ENCODE results near the gene VAV3. TPM values are rescaled to one million over a fixed set of nuclear protein-coding genes. Genes with fewer than 3 reads are reported as not detected.
A peak's percentile ranks its signal among the peaks of the same experiment; 100 is the strongest.

The VAV3 gene
- polyA plus RNA-seq, 1 of the 3 experiments (the other 2 are of a cell fraction) = not detected

GRCh38 chr1:107648071-107648470 lies 316.9 kb downstream of the VAV3 start:
- Histone ChIP-seq H3K79me2 (ENCODE audit: insufficient read depth) (no peaks in the 10 kb centered on the region), H3K27ac (ENCODE audit: low read depth in 2 of 2, low read length in 1 of 2) (peak overlapping the region in 1 of 2 experiments; percentile 80; a peak in 2 of 4 replicates), H3K27me3 (ENCODE audit: insufficient read depth) (no peaks in the 10 kb centered on the region), H3K9ac (no peak overlapping the region), H3K4me3 (ENCODE audit: low read depth in 2 of 2, low read length in 1 of 2) (no peak overlapping the region), H3K4me2 (peak overlapping the region; percentile 22; the same call in 1 of the 2 replicates), H3K36me3 (replicated peaks in 1 of 2; ENCODE audit: control insufficient read depth in 1 of 2, insufficient read depth in 2 of 2, low read length in 1 of 2) (no peaks in the 10 kb centered on the region), H4K20me1 (ENCODE audit: insufficient read depth) (no peaks in the 10 kb centered on the region), H3F3A (replicated peaks; ENCODE audit: insufficient read depth) (peaks cover 11% of the 10 kb centered on the region), H3K4me1 (ENCODE audit: control insufficient read depth in 1 of 2, insufficient read depth in 2 of 2, low read depth in 1 of 2, low read length in 1 of 2) (peaks cover 4 to 18% of the 10 kb centered on the region in 2 experiments; a peak in 3 of 4 replicates), H2AFZ (ENCODE audit: low read depth) (no peak overlapping the region), H3K9me2 (no peaks in the 10 kb centered on the region), H3K9me3 (no peaks in the 10 kb centered on the region)
- TF ChIP-seq GATA2 (CRISPR knock-in tag; IDR thresholded peaks at IDR 0.05) (no peak), RFX5 (IDR thresholded peaks at IDR 0.05; ENCODE audit: low read length) (no peak), REST (IDR thresholded peaks at IDR 0.05; ENCODE audit: low read depth, low read length) (no peak), SMC3 (IDR thresholded peaks at IDR 0.05; ENCODE audit: low read depth, low read length) (no peak), TCF12 (IDR thresholded peaks at IDR 0.05) (peak; percentile 33; the same call in 1 of the 2 replicates), CHD2 (IDR thresholded peaks at IDR 0.05; ENCODE audit: low read length, partially characterized antibody) (no peak), ZBTB33 (IDR thresholded peaks at IDR 0.05; ENCODE audit: borderline replicate concordance, low read depth) (no peak), USF2 (IDR thresholded peaks at IDR 0.05; ENCODE audit: borderline replicate concordance, low read depth, low read length) (no peak), PBX3 (IDR thresholded peaks at IDR 0.05) (peak; percentile 55), SIN3A (IDR thresholded peaks at IDR 0.05; ENCODE audit: borderline replicate concordance, low read depth, low read length) (no peak), NFIC (IDR thresholded peaks at IDR 0.05; ENCODE audit: borderline replicate concordance) (peak; percentile 58; the same call in 1 of the 2 replicates), RXRA (IDR thresholded peaks at IDR 0.05; ENCODE audit: borderline replicate concordance, low read depth) (no peak), FOSL2 (IDR thresholded peaks at IDR 0.05; ENCODE audit: borderline replicate concordance, low read depth) (peak; percentile 55; the same call in 1 of the 2 replicates), JUND (IDR thresholded peaks at IDR 0.05) (peak; percentile 47), CTCF (IDR thresholded peaks at IDR 0.05) (no peak), RCOR1 (IDR thresholded peaks at IDR 0.05; ENCODE audit: low read length) (no peak), IRF3 (IDR thresholded peaks at IDR 0.05; ENCODE audit: low read depth, low read length) (no peak), MXI1 (IDR thresholded peaks at IDR 0.05; ENCODE audit: low read depth, low read length) (no peak)
- ChIA-PET CTCF (no interaction called here), POLR2A (no interaction called here)
- no peak for DNase-seq
